HepG2 (cell line): ENCODE measurements around the gene CHD9NB. TPM values are rescaled to one million over a fixed set of nuclear protein-coding genes. Genes with fewer than 3 reads are reported as not detected.

Experiments
- ADNP ChIP-seq: sonication (generic); formaldehyde crosslinking; IDR thresholded peaks from 2 replicates; pipeline ENCODE4 v1.4.0; 2020; ENCODE audit warnings: missing genetic modification reagents
- ATAD3A ChIP-seq: sonication (generic); formaldehyde crosslinking; IDR thresholded peaks from 2 replicates; pipeline ENCODE4 v1.4.0; 2020; ENCODE audit warnings: missing genetic modification reagents
- BHLHE40 ChIP-seq: IDR thresholded peaks from 2 replicates; pipeline ENCODE4 v1.6.1; 2011; ENCODE audit warnings: low read length, improper control_type of control experiment
- FOXC1 ChIP-seq: sonication (generic); formaldehyde crosslinking; IDR thresholded peaks from 2 replicates; pipeline ENCODE4 v1.8.0; 2022; ENCODE audit warnings: mild to moderate bottlenecking, missing genetic modification reagents, borderline replicate concordance
- GATAD1 ChIP-seq: IDR thresholded peaks from 2 replicates; pipeline ENCODE4 v1.6.1; 2016; ENCODE audit warnings: missing genetic modification reagents, missing compliant biosample characterization
- KLF12 ChIP-seq: sonication (generic); formaldehyde crosslinking; IDR thresholded peaks from 2 replicates; pipeline ENCODE4 v1.4.0; 2020; ENCODE audit warnings: missing genetic modification reagents, borderline replicate concordance
- NR2C2 ChIP-seq: sonication (generic); formaldehyde crosslinking; IDR thresholded peaks from 2 replicates; pipeline ENCODE4 v1.4.0; 2020; ENCODE audit warnings: missing genetic modification reagents, mild to moderate bottlenecking, moderate library complexity, borderline replicate concordance
- PHF20 ChIP-seq: sonication (generic); formaldehyde crosslinking; IDR thresholded peaks from 2 replicates; pipeline ENCODE4 v1.5.0; 2020; ENCODE audit warnings: mild to moderate bottlenecking, missing genetic modification reagents
- RBFOX2 ChIP-seq: fragments of 200-400 bp; formaldehyde crosslinking; IDR thresholded peaks from 2 replicates; pipeline ENCODE4 v1.6.1; 2017; ENCODE audit warnings: low read depth, mild to moderate bottlenecking, low read length
- SOX5 ChIP-seq: IDR thresholded peaks from 2 replicates; pipeline ENCODE4 v1.6.1; 2016; ENCODE audit warnings: borderline replicate concordance
- SRSF1 ChIP-seq: fragments of 200-400 bp; formaldehyde crosslinking; optimal IDR thresholded peaks from 2 replicates; pipeline ENCODE3; 2017; ENCODE audit warnings: mild to moderate bottlenecking, low read depth, low read length, moderate library complexity
- TBX3 ChIP-seq: fragments of 450-650 bp; IDR thresholded peaks from 2 replicates; pipeline ENCODE4 v1.6.1; 2017; ENCODE audit warnings: antibody characterized with exemption, mild to moderate bottlenecking, inconsistent platforms, borderline replicate concordance
- TCF7 ChIP-seq: sonication (generic); IDR thresholded peaks from 2 replicates; pipeline ENCODE4 v1.6.1; 2016; ENCODE audit warnings: antibody characterized with exemption, low read depth
- ZNF143 ChIP-seq: sonication (generic); formaldehyde crosslinking; IDR thresholded peaks from 2 replicates; pipeline ENCODE4 v1.4.0; 2020; ENCODE audit warnings: missing genetic modification reagents
- ZNF251 ChIP-seq: sonication (generic); formaldehyde crosslinking; IDR thresholded peaks from 2 replicates; pipeline ENCODE4 v1.9.0; 2021; ENCODE audit warnings: mild to moderate bottlenecking, missing genetic modification reagents
- ZNF441 ChIP-seq: sonication (generic); formaldehyde crosslinking; IDR thresholded peaks from 2 replicates; pipeline ENCODE4 v1.7.0; 2021; ENCODE audit warnings: missing genetic modification reagents, borderline replicate concordance
- ZNF562 ChIP-seq: sonication (generic); formaldehyde crosslinking; IDR thresholded peaks from 2 replicates; pipeline ENCODE4 v1.8.0; 2022; ENCODE audit warnings: missing genetic modification reagents, borderline replicate concordance
- ZNF724P ChIP-seq: sonication (generic); formaldehyde crosslinking; IDR thresholded peaks from 2 replicates; pipeline ENCODE4 v1.8.0; 2022; ENCODE audit warnings: missing genetic modification reagents, borderline replicate concordance
- polyA plus RNA-seq, 8 experiments: library from polyadenylated mRNA; depleted of rRNA in 3 of 8; stranded (reverse) in 7 of 8; unstranded in 1 of 8; fragments of >200 nt; fragmentation: Illumina TruSeq in 4 of 8; extraction: Trizol in 4 of 8; gene quantifications; 2 replicates each; pipeline versions ENCODE4 v1.2.1 to v1.2.3, GENCODE V29; 2011 to 2016; ENCODE audit warnings: low read depth in 4 of 8, missing spikeins in 1 of 8, mixed read lengths in 1 of 8; ENCODE audit not compliant: insufficient read depth in 1 of 8
- total RNA-seq, 5 experiments: library from RNA; depleted of rRNA; stranded (reverse); fragments of >200 nt; fragmentation: Illumina TruSeq; extraction: Trizol; gene quantifications; 2 replicates each; pipeline ENCODE4 v1.2.3, GENCODE V29; 2016; ENCODE audit warnings: low read depth in 1 of 5
- TF ChIP-seq, protein P1 (sequence below): fragments of 450-650 bp; IDR thresholded peaks from 2 replicates; pipeline ENCODE4 v1.6.1; 2017; ENCODE audit warnings: mild to moderate bottlenecking
- TF ChIP-seq, protein P2 (sequence below): sonication (generic); formaldehyde crosslinking; conservative IDR thresholded peaks from 2 replicates; pipeline ENCODE4 v1.4.0; 2020; ENCODE audit warnings: missing genetic modification reagents
- TF ChIP-seq, protein P3 (sequence below): sonication (generic); formaldehyde crosslinking; IDR thresholded peaks from 2 replicates; pipeline ENCODE4 v1.9.0; 2021; ENCODE audit warnings: missing genetic modification reagents, mild to moderate bottlenecking, borderline replicate concordance
- TF ChIP-seq, protein P4 (sequence below): sonication (generic); formaldehyde crosslinking; IDR thresholded peaks from 2 replicates; pipeline ENCODE4 v1.5.0; 2020; ENCODE audit warnings: mild to moderate bottlenecking, missing genetic modification reagents, moderate library complexity

Gene CHD9NB
- total and polyA plus RNA-seq, 2 of the 13 experiments (the other 11 are each of a cell fraction or from before 2014, with no cell fraction given): 0.17 to 0.18 TPM

GRCh38 chr16:53054670-53055485 lies 2.2 kb upstream of the CHD9NB start, which contains the start of gene CHD9 (continued):
- TF ChIP-seq ZNF724P (CRISPR knock-in tag) (peak; percentile 97), NR2C2 (CRISPR knock-in tag) (no peak; the same call in 1 of the 2 replicates), TBX3 (no peak), SOX5 (CRISPR knock-in tag) (peak; percentile 73), SRSF1 (peak; percentile 76), TCF7 (no peak), ZNF562 (CRISPR knock-in tag) (no peak), FOXC1 (CRISPR knock-in tag) (peak; percentile 88; the same call in 1 of the 2 replicates), RBFOX2 (peak; percentile 96), KLF12 (CRISPR knock-in tag) (peak; percentile 35; the same call in 1 of the 2 replicates), BHLHE40 (peak; percentile 60), ATAD3A (CRISPR knock-in tag) (peak; percentile 13; the same call in 1 of the 2 replicates), ZNF251 (no peak), ADNP (CRISPR knock-in tag) (no peak), ZNF441 (CRISPR knock-in tag) (peak; percentile 56; the same call in 1 of the 2 replicates), GATAD1 (CRISPR knock-in tag) (peak; percentile 90), PHF20 (peak; percentile 81), ZNF143 (CRISPR knock-in tag) (peak; percentile 78)
- TF ChIP-seq, protein P1, sequence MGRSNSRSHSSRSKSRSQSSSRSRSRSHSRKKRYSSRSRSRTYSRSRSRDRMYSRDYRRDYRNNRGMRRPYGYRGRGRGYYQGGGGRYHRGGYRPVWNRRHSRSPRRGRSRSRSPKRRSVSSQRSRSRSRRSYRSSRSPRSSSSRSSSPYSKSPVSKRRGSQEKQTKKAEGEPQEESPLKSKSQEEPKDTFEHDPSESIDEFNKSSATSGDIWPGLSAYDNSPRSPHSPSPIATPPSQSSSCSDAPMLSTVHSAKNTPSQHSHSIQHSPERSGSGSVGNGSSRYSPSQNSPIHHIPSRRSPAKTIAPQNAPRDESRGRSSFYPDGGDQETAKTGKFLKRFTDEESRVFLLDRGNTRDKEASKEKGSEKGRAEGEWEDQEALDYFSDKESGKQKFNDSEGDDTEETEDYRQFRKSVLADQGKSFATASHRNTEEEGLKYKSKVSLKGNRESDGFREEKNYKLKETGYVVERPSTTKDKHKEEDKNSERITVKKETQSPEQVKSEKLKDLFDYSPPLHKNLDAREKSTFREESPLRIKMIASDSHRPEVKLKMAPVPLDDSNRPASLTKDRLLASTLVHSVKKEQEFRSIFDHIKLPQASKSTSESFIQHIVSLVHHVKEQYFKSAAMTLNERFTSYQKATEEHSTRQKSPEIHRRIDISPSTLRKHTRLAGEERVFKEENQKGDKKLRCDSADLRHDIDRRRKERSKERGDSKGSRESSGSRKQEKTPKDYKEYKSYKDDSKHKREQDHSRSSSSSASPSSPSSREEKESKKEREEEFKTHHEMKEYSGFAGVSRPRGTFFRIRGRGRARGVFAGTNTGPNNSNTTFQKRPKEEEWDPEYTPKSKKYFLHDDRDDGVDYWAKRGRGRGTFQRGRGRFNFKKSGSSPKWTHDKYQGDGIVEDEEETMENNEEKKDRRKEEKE: no peak
- TF ChIP-seq, protein P2, sequence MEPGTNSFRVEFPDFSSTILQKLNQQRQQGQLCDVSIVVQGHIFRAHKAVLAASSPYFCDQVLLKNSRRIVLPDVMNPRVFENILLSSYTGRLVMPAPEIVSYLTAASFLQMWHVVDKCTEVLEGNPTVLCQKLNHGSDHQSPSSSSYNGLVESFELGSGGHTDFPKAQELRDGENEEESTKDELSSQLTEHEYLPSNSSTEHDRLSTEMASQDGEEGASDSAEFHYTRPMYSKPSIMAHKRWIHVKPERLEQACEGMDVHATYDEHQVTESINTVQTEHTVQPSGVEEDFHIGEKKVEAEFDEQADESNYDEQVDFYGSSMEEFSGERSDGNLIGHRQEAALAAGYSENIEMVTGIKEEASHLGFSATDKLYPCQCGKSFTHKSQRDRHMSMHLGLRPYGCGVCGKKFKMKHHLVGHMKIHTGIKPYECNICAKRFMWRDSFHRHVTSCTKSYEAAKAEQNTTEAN: peak; percentile 21; the same call in 1 of the 2 replicates
- TF ChIP-seq, protein P3, sequence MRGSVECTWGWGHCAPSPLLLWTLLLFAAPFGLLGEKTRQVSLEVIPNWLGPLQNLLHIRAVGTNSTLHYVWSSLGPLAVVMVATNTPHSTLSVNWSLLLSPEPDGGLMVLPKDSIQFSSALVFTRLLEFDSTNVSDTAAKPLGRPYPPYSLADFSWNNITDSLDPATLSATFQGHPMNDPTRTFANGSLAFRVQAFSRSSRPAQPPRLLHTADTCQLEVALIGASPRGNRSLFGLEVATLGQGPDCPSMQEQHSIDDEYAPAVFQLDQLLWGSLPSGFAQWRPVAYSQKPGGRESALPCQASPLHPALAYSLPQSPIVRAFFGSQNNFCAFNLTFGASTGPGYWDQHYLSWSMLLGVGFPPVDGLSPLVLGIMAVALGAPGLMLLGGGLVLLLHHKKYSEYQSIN: no peak
- TF ChIP-seq, protein P4, sequence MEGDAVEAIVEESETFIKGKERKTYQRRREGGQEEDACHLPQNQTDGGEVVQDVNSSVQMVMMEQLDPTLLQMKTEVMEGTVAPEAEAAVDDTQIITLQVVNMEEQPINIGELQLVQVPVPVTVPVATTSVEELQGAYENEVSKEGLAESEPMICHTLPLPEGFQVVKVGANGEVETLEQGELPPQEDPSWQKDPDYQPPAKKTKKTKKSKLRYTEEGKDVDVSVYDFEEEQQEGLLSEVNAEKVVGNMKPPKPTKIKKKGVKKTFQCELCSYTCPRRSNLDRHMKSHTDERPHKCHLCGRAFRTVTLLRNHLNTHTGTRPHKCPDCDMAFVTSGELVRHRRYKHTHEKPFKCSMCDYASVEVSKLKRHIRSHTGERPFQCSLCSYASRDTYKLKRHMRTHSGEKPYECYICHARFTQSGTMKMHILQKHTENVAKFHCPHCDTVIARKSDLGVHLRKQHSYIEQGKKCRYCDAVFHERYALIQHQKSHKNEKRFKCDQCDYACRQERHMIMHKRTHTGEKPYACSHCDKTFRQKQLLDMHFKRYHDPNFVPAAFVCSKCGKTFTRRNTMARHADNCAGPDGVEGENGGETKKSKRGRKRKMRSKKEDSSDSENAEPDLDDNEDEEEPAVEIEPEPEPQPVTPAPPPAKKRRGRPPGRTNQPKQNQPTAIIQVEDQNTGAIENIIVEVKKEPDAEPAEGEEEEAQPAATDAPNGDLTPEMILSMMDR (CRISPR knock-in tag): peak; percentile 100
